ENCODE results near the gene KCTD11.

DNA sequence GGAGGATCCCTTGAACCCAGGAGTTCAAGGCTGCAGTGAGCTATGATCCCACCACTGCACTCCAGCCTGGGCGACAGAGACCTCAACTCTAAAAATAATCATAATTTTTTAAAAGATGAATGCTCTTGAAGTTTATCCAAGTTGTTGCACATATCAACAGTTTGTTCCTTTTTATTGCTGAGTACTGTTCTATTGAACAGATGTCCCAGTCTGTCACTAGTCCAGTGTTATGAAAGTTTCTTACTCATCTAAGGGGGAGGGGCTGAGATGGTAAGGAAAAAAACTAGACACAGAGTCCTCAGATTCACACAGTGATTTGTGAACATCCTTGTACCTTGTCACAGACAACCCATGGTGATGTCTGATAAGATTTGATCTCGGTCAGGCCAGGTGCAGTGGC, 11.8 kb upstream of the KCTD11 start:
- TF ChIP-seq, protein P1, sequence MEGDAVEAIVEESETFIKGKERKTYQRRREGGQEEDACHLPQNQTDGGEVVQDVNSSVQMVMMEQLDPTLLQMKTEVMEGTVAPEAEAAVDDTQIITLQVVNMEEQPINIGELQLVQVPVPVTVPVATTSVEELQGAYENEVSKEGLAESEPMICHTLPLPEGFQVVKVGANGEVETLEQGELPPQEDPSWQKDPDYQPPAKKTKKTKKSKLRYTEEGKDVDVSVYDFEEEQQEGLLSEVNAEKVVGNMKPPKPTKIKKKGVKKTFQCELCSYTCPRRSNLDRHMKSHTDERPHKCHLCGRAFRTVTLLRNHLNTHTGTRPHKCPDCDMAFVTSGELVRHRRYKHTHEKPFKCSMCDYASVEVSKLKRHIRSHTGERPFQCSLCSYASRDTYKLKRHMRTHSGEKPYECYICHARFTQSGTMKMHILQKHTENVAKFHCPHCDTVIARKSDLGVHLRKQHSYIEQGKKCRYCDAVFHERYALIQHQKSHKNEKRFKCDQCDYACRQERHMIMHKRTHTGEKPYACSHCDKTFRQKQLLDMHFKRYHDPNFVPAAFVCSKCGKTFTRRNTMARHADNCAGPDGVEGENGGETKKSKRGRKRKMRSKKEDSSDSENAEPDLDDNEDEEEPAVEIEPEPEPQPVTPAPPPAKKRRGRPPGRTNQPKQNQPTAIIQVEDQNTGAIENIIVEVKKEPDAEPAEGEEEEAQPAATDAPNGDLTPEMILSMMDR (IDR thresholded peaks at IDR 0.05) = no peak
- TF ChIP-seq POLR2A (IDR thresholded peaks at IDR 0.05) = no peak
